Left ventricle myocardium inferior (tissue), 1 donor: Measurements from ENCODE around the gene UBE2B. TPM values are rescaled to one million over a fixed set of nuclear protein-coding genes. Genes with fewer than 3 reads are reported as not detected.

Experiments
- DNase-seq: peaks from one replicate; pipeline ENCODE4 v3.0.0-alpha.2; 2020
- H3K27ac ChIP-seq: fragments of 200-600 bp; replicated peaks from 2 replicates; pipeline ENCODE4 v1.8.0; 2021
- H3K27me3 ChIP-seq: fragments of 200-600 bp; 2 replicates; pipeline ENCODE4 v1.8.0; 2021; ENCODE audit warnings: low read depth
- H3K36me3 ChIP-seq: fragments of 200-600 bp; 2 replicates; pipeline ENCODE4 v1.8.0; 2021
- H3K4me1 ChIP-seq: fragments of 200-600 bp; 2 replicates; pipeline ENCODE4 v1.8.0; 2021
- H3K4me3 ChIP-seq: fragments of 200-600 bp; 2 replicates; pipeline ENCODE4 v1.8.0; 2021; ENCODE audit warnings: mild to moderate bottlenecking, moderate library complexity
- H3K9me3 ChIP-seq: fragments of 200-600 bp; replicated peaks from 2 replicates; pipeline ENCODE4 v1.8.0; 2021
- CTCF ChIP-seq: fragments of 200-600 bp; IDR thresholded peaks from 2 replicates; pipeline ENCODE4 v1.8.0; 2021; ENCODE audit warnings: antibody characterized with exemption, mild to moderate bottlenecking, borderline replicate concordance
- intact Hi-C: fragments of 100-400 bp; cut with micrococcal nuclease; formaldehyde crosslinking; loops from one replicate; pipeline ENCODE4 v1.11.0; 2022
- total RNA-seq: library from RNA; stranded (reverse); fragmentation: NEBNext Ultra II Directional; extraction: Animal tissue kit (Norgen Biotek cat#: 25700); gene quantifications from one replicate; pipeline ENCODE4 v1.2.1, GENCODE V29; 2021
- donor health status: DM: no; HTN: yes; CAD: no; lungs with severe emphysema.

The UBE2B gene
- total RNA-seq, 1 donor from 2014 or later = 246 TPM

GRCh38 chr5:134438721-134439123 is 67.4 kb downstream of the UBE2B start:
- H3K9me3 ChIP-seq = no peaks in the 10 kb centered on the region
- intact Hi-C loops = no loop called here
- peaks cover 41% of the 10 kb centered on the region for H3K4me1 ChIP-seq
- H3K4me3 ChIP-seq = peak overlapping the region; percentile 6
- TF ChIP-seq CTCF = no peak
- H3K36me3 ChIP-seq = no peaks in the 10 kb centered on the region
- H3K27me3 ChIP-seq = no peaks in the 10 kb centered on the region
- peak overlapping the region; percentile 90 for H3K27ac ChIP-seq
- no peak for DNase-seq

- peak; percentile 78 for DNase-seq
- H3K4me3 ChIP-seq = peak overlapping the region; percentile 12
- H3K4me1 ChIP-seq = peaks cover 41% of the 10 kb centered on the region
- peak overlapping the region; percentile 90 for H3K27ac ChIP-seq
- no peaks in the 10 kb centered on the region for H3K36me3 ChIP-seq
- TF ChIP-seq CTCF = peak; percentile 28
- intact Hi-C loops = no loop called here
- H3K27me3 ChIP-seq = no peaks in the 10 kb centered on the region
- no peaks in the 10 kb centered on the region for H3K9me3 ChIP-seq
Observed at GRCh38 chr5:134439210-134439654, 67.9 kb downstream of the UBE2B start.

- no peaks in the 10 kb centered on the region for H3K27me3 ChIP-seq
Observed at GRCh38 chr5:134440201-134440755, 68.9 kb downstream of the UBE2B start.

More at GRCh38 chr5:134440201-134440755, 68.9 kb downstream of the UBE2B start:
- Histone ChIP-seq H3K4me3 (no peak overlapping the region), H3K9me3 (no peaks in the 10 kb centered on the region), H3K36me3 (no peaks in the 10 kb centered on the region), H3K4me1 (peaks cover 41% of the 10 kb centered on the region), H3K27ac (no peak overlapping the region)
- DNase-seq = no peak
- intact Hi-C loops = no loop called here
- no peak for TF ChIP-seq CTCF

Other genes starting within 250 kb of the UBE2B start
- gene SKP1, start 194.6 kb upstream of the UBE2B start, total RNA-seq = 506 TPM
- gene PPP2CA, start 145.5 kb upstream of the UBE2B start, total RNA-seq = 163 TPM
- gene CDKL3, start 4.4 kb upstream of the UBE2B start, total RNA-seq = 5.9 TPM
- gene CDKN2AIPNL, start 40.3 kb downstream of the UBE2B start, total RNA-seq = 39.6 TPM
- 26.3 TPM for gene JADE2, start 154.1 kb downstream of the UBE2B start, total RNA-seq